Adrenal gland (tissue), 12 donors: Measurements from ENCODE around the gene KCNJ9. TPM values are rescaled to one million over a fixed set of nuclear protein-coding genes. Genes with fewer than 3 reads are reported as not detected.

Experiments
- DNase-seq, 7 donors: peaks; one replicate each; pipeline ENCODE4 v3.0.0-alpha.2; 2019 to 2020
- H3K27ac ChIP-seq, 5 donors: fragments of 200-600 bp; sonication (generic) in 4 of 5; 1 replicate in 3 of 5; 2 replicates in 2 of 5; pipeline versions ENCODE4 v1.5.1 to v1.8.0; 2016 to 2020; ENCODE audit warnings: mild to moderate bottlenecking in 1 of 5
- H3K27me3 ChIP-seq: fragments of 200-600 bp; 2 replicates; pipeline ENCODE4 v1.8.0; 2021
- H3K36me3 ChIP-seq, 2 donors: fragments of 200-600 bp; replicated peaks in 1 of 2; 1 replicate in 1 of 2; 2 replicates in 1 of 2; pipeline versions ENCODE4 v1.5.1 to v1.8.0; 2018 to 2022
- H3K4me1 ChIP-seq, 2 donors: fragments of 200-600 bp; replicated peaks in 1 of 2; 1 replicate in 1 of 2; 2 replicates in 1 of 2; pipeline versions ENCODE4 v1.5.1 to v1.8.0; 2018 to 2021
- H3K4me3 ChIP-seq, 4 donors: fragments of 200-600 bp; sonication (generic) in 3 of 4; one replicate each; pipeline ENCODE4 v1.5.1; 2016 to 2018
- H3K9me3 ChIP-seq, 3 donors: fragments of 200-600 bp; sonication (generic) in 1 of 3; replicated peaks in 1 of 3; 1 replicate in 2 of 3; 2 replicates in 1 of 3; pipeline versions ENCODE4 v1.5.1 to v1.8.0; 2016 to 2021
- POLR2A ChIP-seq, 2 donors: fragments of 450-650 bp; IDR thresholded peaks; one replicate each; pipeline ENCODE4 v1.6.1; 2017; ENCODE audit warnings: antibody characterized with exemption in 2 of 2, mild to moderate bottlenecking in 2 of 2, moderate library complexity in 1 of 2
- WGBS, 4 donors: extraction: QIAGEN DNeasy Blood & Tissue Kit in 2 of 4; methylation state at CpG; one replicate each; pipeline versions ENCODE4 v1.1.5 to v1.1.7; 2013 to 2017; 5-methylcytosine and 5-hydroxymethylcytosine counted together
- intact Hi-C, 2 donors: fragments of 100-400 bp; cut with DNase I; formaldehyde crosslinking; loops; one replicate each; pipeline versions ENCODE4 v1.14.1 to v1.15.0; 2022 to 2023
- polyA plus RNA-seq, 3 donors: library from polyadenylated mRNA; stranded (reverse); fragments of 200-250 nt in 2 of 3; fragments of 350-450 nt in 1 of 3; fragmentation: Illumina TruSeq in 1 of 3; extraction: RNeasy Lipid Tissue Mini Kit (QIAGEN cat#74804) in 1 of 3; gene quantifications; one replicate each; pipeline ENCODE4 v1.2.3, GENCODE V29; 2013 to 2014
- total RNA-seq, 9 donors: library from RNA; depleted of rRNA in 4 of 9; stranded (reverse); fragments of >200 nt in 4 of 9; fragments of 120-200 nt in 1 of 9; fragmentation: NEBNext Ultra II Directional in 1 of 9; extraction: Animal tissue kit (Norgen Biotek cat#: 25700) in 1 of 9; gene quantifications; one replicate each; pipeline versions ENCODE4 v1.1.0 to v1.2.4, GENCODE V29; 2013 to 2023
- TF ChIP-seq, protein P1 (sequence below), 6 experiments: fragments of 450-650 bp in 4 of 6; fragments of 200-600 bp in 2 of 6; sonication (generic) in 1 of 6; IDR thresholded peaks; 1 replicate in 5 of 6; 2 replicates in 1 of 6; pipeline versions ENCODE4 v1.5.1 to v1.8.0; 2016 to 2021; ENCODE audit warnings: antibody characterized with exemption in 6 of 6, mild to moderate bottlenecking in 2 of 6, moderate library complexity in 1 of 6
- donor health status: healthy with polysubstance abuse.
- donor health status: Bipolar disorder and iron deficiency.
- donor health status: DM: yes; HTN: yes; CAD: no.
- donor health status: DM: no; HTN: no; CAD: no.
- donor health status: DM: no; HTN: no; CAD: no.
- donor health status: DM: yes; HTN: yes; CAD: no.

The KCNJ9 gene
- total and polyA plus RNA-seq, 12 donors: 0.14 to 1.1 (median 0.22) TPM; not detected in 6

DNA sequence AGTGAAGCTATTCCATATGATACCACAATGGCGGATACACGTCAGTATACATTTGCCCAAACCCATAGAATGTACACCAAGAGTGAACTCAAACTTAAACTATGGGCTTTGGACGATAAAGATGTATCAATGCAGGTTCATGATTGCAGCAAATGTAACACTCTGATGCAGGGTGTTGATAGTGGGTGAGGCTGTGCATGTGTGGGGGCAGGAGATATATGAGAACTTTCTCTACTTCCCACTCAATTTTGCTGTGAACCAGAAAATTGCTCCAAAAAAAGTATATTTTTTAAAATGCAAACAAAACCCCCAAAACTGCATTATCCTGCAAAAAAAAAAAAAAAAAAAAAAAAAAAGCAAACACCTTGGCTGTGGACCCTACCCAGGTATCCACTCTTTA, 37.6 kb downstream of the KCNJ9 start:
- no peaks in the 10 kb centered on the region for H3K36me3 ChIP-seq
- H3K9me3 ChIP-seq: no peaks in the 10 kb centered on the region
- H3K27me3 ChIP-seq: no peaks in the 10 kb centered on the region
- H3K4me1 ChIP-seq: no peaks in the 10 kb centered on the region
- TF ChIP-seq, protein P1, sequence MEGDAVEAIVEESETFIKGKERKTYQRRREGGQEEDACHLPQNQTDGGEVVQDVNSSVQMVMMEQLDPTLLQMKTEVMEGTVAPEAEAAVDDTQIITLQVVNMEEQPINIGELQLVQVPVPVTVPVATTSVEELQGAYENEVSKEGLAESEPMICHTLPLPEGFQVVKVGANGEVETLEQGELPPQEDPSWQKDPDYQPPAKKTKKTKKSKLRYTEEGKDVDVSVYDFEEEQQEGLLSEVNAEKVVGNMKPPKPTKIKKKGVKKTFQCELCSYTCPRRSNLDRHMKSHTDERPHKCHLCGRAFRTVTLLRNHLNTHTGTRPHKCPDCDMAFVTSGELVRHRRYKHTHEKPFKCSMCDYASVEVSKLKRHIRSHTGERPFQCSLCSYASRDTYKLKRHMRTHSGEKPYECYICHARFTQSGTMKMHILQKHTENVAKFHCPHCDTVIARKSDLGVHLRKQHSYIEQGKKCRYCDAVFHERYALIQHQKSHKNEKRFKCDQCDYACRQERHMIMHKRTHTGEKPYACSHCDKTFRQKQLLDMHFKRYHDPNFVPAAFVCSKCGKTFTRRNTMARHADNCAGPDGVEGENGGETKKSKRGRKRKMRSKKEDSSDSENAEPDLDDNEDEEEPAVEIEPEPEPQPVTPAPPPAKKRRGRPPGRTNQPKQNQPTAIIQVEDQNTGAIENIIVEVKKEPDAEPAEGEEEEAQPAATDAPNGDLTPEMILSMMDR (IDR thresholded peaks at IDR 0.05): no peak
- no peak for TF ChIP-seq POLR2A (IDR thresholded peaks at IDR 0.05)
- no peak overlapping the region for H3K4me3 ChIP-seq
- 87 to 95% (median 93%) methylated on average over 3 of the region's 3 CpGs for WGBS, 4 donors
- no peak overlapping the region for H3K27ac ChIP-seq
- DNase-seq: no peak
- intact Hi-C loops: no loop called here

DNA sequence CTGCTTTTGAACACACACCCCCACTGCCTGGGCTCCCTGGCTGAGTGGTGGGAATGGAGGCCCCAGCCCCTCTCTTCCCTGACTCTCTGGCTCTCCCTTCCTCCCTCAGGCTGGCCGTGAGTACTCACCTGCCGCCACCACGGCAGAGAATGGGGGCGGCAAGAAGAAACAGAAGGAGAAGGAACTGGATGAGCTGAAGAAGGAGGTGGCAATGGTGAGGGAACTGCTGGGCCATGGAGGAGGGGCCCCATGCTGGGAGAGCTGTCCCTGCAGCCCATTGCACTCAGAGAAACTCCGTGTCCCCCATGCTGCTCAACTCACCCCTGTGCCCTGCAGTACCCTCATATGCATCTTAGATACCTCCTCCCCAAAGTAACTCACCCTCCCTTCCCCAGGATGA, 39.5 kb downstream of the KCNJ9 start:
- H3K4me3 ChIP-seq: no peak overlapping the region
- no peak overlapping the region for H3K27ac ChIP-seq
- no peaks in the 10 kb centered on the region for H3K36me3 ChIP-seq
- H3K9me3 ChIP-seq: no peaks in the 10 kb centered on the region
- DNase-seq: no peak
- H3K27me3 ChIP-seq: no peaks in the 10 kb centered on the region
- intact Hi-C loops: no loop called here
- WGBS, 4 donors: 83 to 97% (median 88%) methylated on average over 5 of the region's 5 CpGs
- no peak for TF ChIP-seq POLR2A (IDR thresholded peaks at IDR 0.05)
- TF ChIP-seq, protein P1 (IDR thresholded peaks at IDR 0.05): no peak
- H3K4me1 ChIP-seq: peaks cover 0 to 6% of the 10 kb centered on the region in 2 donors

DNA sequence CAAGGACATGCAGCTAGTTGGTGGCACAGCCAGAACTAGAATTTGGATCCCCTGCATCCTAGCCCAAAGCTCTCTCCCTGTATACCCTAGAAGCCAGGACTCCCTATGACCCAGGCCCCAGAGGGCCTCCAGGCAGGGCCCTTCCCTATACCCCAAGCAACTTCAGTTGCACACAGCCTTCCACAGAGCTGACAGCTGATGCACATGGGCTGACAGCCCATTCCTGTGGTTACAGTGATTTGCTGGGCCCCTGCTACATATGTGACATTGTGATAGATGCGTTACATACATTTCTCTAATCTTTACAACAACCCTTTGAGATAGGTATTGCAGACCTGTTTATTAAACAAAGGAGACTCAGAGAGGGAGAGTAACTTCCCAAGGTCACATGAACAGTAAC, 40.0 kb downstream of the KCNJ9 start:
- H3K27ac ChIP-seq: no peak overlapping the region
- TF ChIP-seq POLR2A (IDR thresholded peaks at IDR 0.05): no peak
- TF ChIP-seq, protein P1 (IDR thresholded peaks at IDR 0.05): no peak
- 67 to 98% (median 90%) methylated on average over 1 of the region's 1 CpG for WGBS, 4 donors
- no peaks in the 10 kb centered on the region for H3K9me3 ChIP-seq
- H3K27me3 ChIP-seq: no peaks in the 10 kb centered on the region
- no peaks in the 10 kb centered on the region for H3K36me3 ChIP-seq
- intact Hi-C loops: no loop called here
- no peak overlapping the region for H3K4me3 ChIP-seq
- no peak for DNase-seq
- H3K4me1 ChIP-seq: peaks cover 0 to 6% of the 10 kb centered on the region in 2 donors

DNA sequence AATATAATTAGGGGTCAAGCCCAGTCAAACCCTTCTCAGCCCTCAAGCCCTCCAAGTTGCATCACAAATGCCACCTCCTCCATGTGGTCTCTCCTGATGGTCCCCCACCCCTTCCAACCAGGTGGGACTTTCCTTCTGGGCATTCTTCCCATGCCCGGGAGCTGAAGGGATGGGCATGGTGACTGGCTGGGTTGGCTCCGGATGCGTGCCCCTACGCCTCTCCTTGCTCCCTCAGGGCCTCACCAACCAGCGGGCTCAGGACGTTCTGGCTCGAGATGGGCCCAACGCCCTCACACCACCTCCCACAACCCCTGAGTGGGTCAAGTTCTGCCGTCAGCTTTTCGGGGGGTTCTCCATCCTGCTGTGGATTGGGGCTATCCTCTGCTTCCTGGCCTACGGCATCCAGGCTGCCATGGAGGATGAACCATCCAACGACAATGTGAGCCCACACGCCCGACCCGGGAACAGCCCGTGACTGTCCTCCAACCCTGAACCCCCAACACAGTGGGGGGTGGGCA, 41.7 kb downstream of the KCNJ9 start:
- TF ChIP-seq POLR2A (IDR thresholded peaks at IDR 0.05): no peak
- TF ChIP-seq, protein P1 (IDR thresholded peaks at IDR 0.05): no peak
- no peaks in the 10 kb centered on the region for H3K9me3 ChIP-seq
- no peaks in the 10 kb centered on the region for H3K27me3 ChIP-seq
- H3K4me1 ChIP-seq: peaks cover 0 to 6% of the 10 kb centered on the region in 2 donors
- H3K36me3 ChIP-seq: no peaks in the 10 kb centered on the region
- intact Hi-C loops: no loop called here
- H3K4me3 ChIP-seq: no peak overlapping the region
- no peak for DNase-seq
- WGBS, 4 donors: 88 to 98% (median 89%) methylated on average over 9 to 16 of the region's 16 CpGs
- no peak overlapping the region for H3K27ac ChIP-seq
